Measurements from ENCODE around the gene ACADS. TPM values are rescaled to one million over a fixed set of nuclear protein-coding genes. Genes with fewer than 3 reads are reported as not detected.
A peak's percentile ranks its signal among the peaks of the same experiment; 100 is the strongest.

The ACADS gene
- polyA plus RNA-seq, 1 donor (not counting 4 experiments of a cell fraction or from before 2014, with no cell fraction given): 2.2 TPM

GRCh38 chr12:120719496-120720233 is 6.0 kb upstream of the ACADS start:
- Histone ChIP-seq H3K79me2 (ENCODE audit: control insufficient read depth, insufficient read depth, low read length) (no peaks in the 10 kb centered on the region), H3K4me3 (ENCODE audit: control insufficient read depth in 2 of 3, extremely low read depth in 1 of 3, insufficient read depth in 2 of 3, low read depth in 1 of 3, low read length in 3 of 3) (no peak overlapping the region), H3K27me3 (ENCODE audit: control insufficient read depth, extremely low read depth, insufficient read depth, low read length) (no peaks in the 10 kb centered on the region), H3K36me3 (ENCODE audit: control insufficient read depth in 2 of 2, extremely low read depth in 1 of 2, insufficient read depth in 2 of 2, low read length in 2 of 2) (peaks cover 37 to 55% of the 10 kb centered on the region in 2 experiments), H3K9ac (ENCODE audit: control insufficient read depth, extremely low read depth, insufficient read depth, low read length) (no peak overlapping the region), H3K4me2 (ENCODE audit: control insufficient read depth, extremely low read depth, insufficient read depth, low read depth, low read length) (no peak overlapping the region), H3K4me1 (ENCODE audit: control insufficient read depth, extremely low read depth, insufficient read depth, low read length) (peaks cover 6% of the 10 kb centered on the region), H3K9me1 (ENCODE audit: control insufficient read depth, extremely low read depth, insufficient read depth, low read length) (no peaks in the 10 kb centered on the region), H3K9me3 (ENCODE audit: control insufficient read depth, low read depth, low read length) (no peaks in the 10 kb centered on the region), H2AFZ (ENCODE audit: control insufficient read depth, low read length) (no peak overlapping the region), H3K27ac (ENCODE audit: control insufficient read depth, insufficient read depth, low read length) (no peak overlapping the region), H4K20me1 (ENCODE audit: control insufficient read depth, extremely low read depth, insufficient read depth, low read length) (no peaks in the 10 kb centered on the region)
- DNase-seq (ENCODE audit: low read depth, low spot score) (no peak), FAIRE-seq (no peak)
- dilution Hi-C loops (cut with MboI; ENCODE audit: extremely low pct_ligation_motif_present, low sequenced_read_pairs): no loop called here
- TF ChIP-seq EZH2 (IDR thresholded peaks at IDR 0.05; ENCODE audit: low read length) (no peak), CTCF (optimal IDR thresholded peaks at IDR 0.05 in 1 of 3, IDR thresholded peaks at IDR 0.05 in 1 of 3, conservative IDR thresholded peaks at IDR 0.05 in 1 of 3; ENCODE audit: extremely low read depth in 1 of 3, insufficient read depth in 2 of 3, low read length in 3 of 3) (no peak)

- dilution Hi-C loops (cut with MboI; ENCODE audit: extremely low pct_ligation_motif_present, low sequenced_read_pairs): no loop called here
- FAIRE-seq (peak; percentile 56), DNase-seq (ENCODE audit: low read depth, low spot score) (no peak)
- Histone ChIP-seq H3K4me3 (ENCODE audit: control insufficient read depth in 2 of 3, extremely low read depth in 1 of 3, insufficient read depth in 2 of 3, low read depth in 1 of 3, low read length in 3 of 3) (no peak overlapping the region), H3K9me3 (ENCODE audit: control insufficient read depth, low read depth, low read length) (no peaks in the 10 kb centered on the region), H3K36me3 (ENCODE audit: control insufficient read depth in 2 of 2, extremely low read depth in 1 of 2, insufficient read depth in 2 of 2, low read length in 2 of 2) (peaks cover 33 to 49% of the 10 kb centered on the region in 2 experiments), H3K9me1 (ENCODE audit: control insufficient read depth, extremely low read depth, insufficient read depth, low read length) (no peaks in the 10 kb centered on the region), H2AFZ (ENCODE audit: control insufficient read depth, low read length) (no peak overlapping the region), H3K9ac (ENCODE audit: control insufficient read depth, extremely low read depth, insufficient read depth, low read length) (no peak overlapping the region), H3K4me2 (ENCODE audit: control insufficient read depth, extremely low read depth, insufficient read depth, low read depth, low read length) (no peak overlapping the region), H4K20me1 (ENCODE audit: control insufficient read depth, extremely low read depth, insufficient read depth, low read length) (no peaks in the 10 kb centered on the region), H3K27me3 (ENCODE audit: control insufficient read depth, extremely low read depth, insufficient read depth, low read length) (no peaks in the 10 kb centered on the region), H3K4me1 (ENCODE audit: control insufficient read depth, extremely low read depth, insufficient read depth, low read length) (peaks cover 9% of the 10 kb centered on the region), H3K79me2 (ENCODE audit: control insufficient read depth, insufficient read depth, low read length) (no peaks in the 10 kb centered on the region), H3K27ac (ENCODE audit: control insufficient read depth, insufficient read depth, low read length) (no peak overlapping the region)
- TF ChIP-seq EZH2 (IDR thresholded peaks at IDR 0.05; ENCODE audit: low read length) (no peak), CTCF (optimal IDR thresholded peaks at IDR 0.05 in 1 of 3, IDR thresholded peaks at IDR 0.05 in 1 of 3, conservative IDR thresholded peaks at IDR 0.05 in 1 of 3; ENCODE audit: extremely low read depth in 1 of 3, insufficient read depth in 2 of 3, low read length in 3 of 3) (no peak)
Measured at GRCh38 chr12:120720234-120720986, 5.2 kb upstream of the ACADS start.

All from keratinocyte (primary cell).